GM21529 (cell line): ENCODE measurements around the gene EXOC5.
"Not testable (repeated sequence)": the region's sequence is repeated elsewhere in the genome, so short reads cannot be mapped to it uniquely, and the experiment has no call there.

ENCODE experiments used
- ATAC-seq: cut with Tn5 transposase; IDR thresholded peaks from one replicate; pipeline ENCODE4 v1.9.1; 2021; ENCODE audit not compliant: unreplicated experiment

Gene EXOC5

GRCh38 chr14:57258221-57258620 lies 10.5 kb downstream of the EXOC5 start:
- ATAC-seq: not testable (repeated sequence)

GRCh38 chr14:57254884-57255283 lies 13.8 kb downstream of the EXOC5 start:
- ATAC-seq: peak; percentile 69

- no peak for ATAC-seq
These were observed 21.6 kb downstream of the EXOC5 start for GRCh38 chr14:57246933-57247657.

GRCh38 chr14:57245941-57246340 lies 22.8 kb downstream of the EXOC5 start:
- no peak for ATAC-seq

GRCh38 chr14:57244106-57244505 lies 24.6 kb downstream of the EXOC5 start:
- no peak for ATAC-seq

GRCh38 chr14:57243320-57243719 lies 25.4 kb downstream of the EXOC5 start:
- no peak for ATAC-seq

- not testable (repeated sequence) for ATAC-seq
These were observed 28.6 kb downstream of the EXOC5 start for GRCh38 chr14:57240115-57240514.

GRCh38 chr14:57232006-57232405 lies 36.7 kb downstream of the EXOC5 start:
- no peak for ATAC-seq

GRCh38 chr14:57228320-57228719 lies 40.4 kb downstream of the EXOC5 start:
- ATAC-seq: not testable (repeated sequence)

GRCh38 chr14:57227083-57227482 lies 41.6 kb downstream of the EXOC5 start:
- ATAC-seq: no peak

- no peak for ATAC-seq
These were observed 46.8 kb downstream of the EXOC5 start for GRCh38 chr14:57221931-57222330.

GRCh38 chr14:57212919-57213318 lies 55.8 kb downstream of the EXOC5 start:
- ATAC-seq: no peak

- no peak for ATAC-seq
These were observed 59.1 kb downstream of the EXOC5 start for GRCh38 chr14:57209561-57209960.

- ATAC-seq: no peak
These were observed 62.8 kb downstream of the EXOC5 start for GRCh38 chr14:57205938-57206337.

- ATAC-seq: not testable (repeated sequence)
These were observed 66.0 kb downstream of the EXOC5 start for GRCh38 chr14:57202672-57203071.

GRCh38 chr14:57199921-57200320 lies 68.8 kb downstream of the EXOC5 start:
- ATAC-seq: no peak

- ATAC-seq: no peak
These were observed 79.6 kb downstream of the EXOC5 start for GRCh38 chr14:57189070-57189469.

- ATAC-seq: no peak
These were observed 85.8 kb downstream of the EXOC5 start for GRCh38 chr14:57182760-57183503.

GRCh38 chr14:57179273-57179672 lies 89.4 kb downstream of the EXOC5 start:
- ATAC-seq: no peak

- ATAC-seq: no peak
These were observed 94.2 kb downstream of the EXOC5 start for GRCh38 chr14:57174466-57174865.

GRCh38 chr14:57171903-57172302 lies 96.8 kb downstream of the EXOC5 start:
- no peak for ATAC-seq

- ATAC-seq: no peak
These were observed 97.3 kb downstream of the EXOC5 start for GRCh38 chr14:57171363-57171762.
